Activated CD4-positive, alpha-beta T cell treated with anti-CD3 and anti-CD28 coated beads for 36 hours (primary cell): ENCODE data around the gene PLP2. TPM values are rescaled to one million over a fixed set of nuclear protein-coding genes. Genes with fewer than 3 reads are reported as not detected.

Source experiments
- ATAC-seq: fragments of 200-7000 bp; cut with Tn5 transposase; one replicate; pipeline ENCODE4 v1.10.0; 2021; ENCODE audit warnings: mild to moderate bottlenecking, moderate library complexity
- CTCF ChIA-PET: fragments of 350-600 bp; sonication (Branson Sonifier 250); formaldehyde crosslinking; loops from one replicate; lab custom pipeline; 2021; ENCODE audit warnings: antibody characterized with exemption; lab: Charles Lee
- POLR2A ChIA-PET: fragments of 350-600 bp; sonication (Branson Sonifier 250); formaldehyde crosslinking; loops from one replicate; lab custom pipeline; 2021; ENCODE audit warnings: antibody characterized with exemption, inconsistent platforms; lab: Charles Lee
- DNase-seq: peaks from one replicate; pipeline ENCODE4 v3.0.0-alpha.2; 2020
- H3K27ac Mint-ChIP-seq: one replicate; pipeline ENCODE4 v1.8.0; 2021; ENCODE audit warnings: mixed read lengths
- H3K27me3 Mint-ChIP-seq: one replicate; pipeline ENCODE4 v1.8.0; 2021; ENCODE audit warnings: mixed read lengths
- H3K36me3 Mint-ChIP-seq: one replicate; pipeline ENCODE4 v1.8.0; 2021; ENCODE audit warnings: low read depth, mixed read lengths
- H3K4me1 Mint-ChIP-seq: one replicate; pipeline ENCODE4 v1.8.0; 2021; ENCODE audit warnings: mixed read lengths
- H3K4me3 Mint-ChIP-seq: one replicate; pipeline ENCODE4 v1.8.0; 2021; ENCODE audit warnings: mild to moderate bottlenecking, moderate library complexity, mixed read lengths
- H3K9me3 Mint-ChIP-seq: one replicate; pipeline ENCODE4 v1.8.0; 2021; ENCODE audit warnings: low read depth, mixed read lengths
- intact Hi-C, 2 experiments: fragments of 100-400 bp; cut with DNase I in 1 of 2; cut with micrococcal nuclease in 1 of 2; formaldehyde crosslinking; loops; one replicate each; pipeline versions ENCODE4 v1.14.2 to v1.15.1; 2022 to 2024; cut with DNase I, micrococcal nuclease
- total RNA-seq, 2 experiments: library from RNA; stranded (reverse); gene quantifications; one replicate each; pipeline ENCODE4 v1.2.3, GENCODE V29; 2021

The PLP2 gene
- total RNA-seq, 2 experiments from 2014 or later, result 174 to 202 TPM

DNA sequence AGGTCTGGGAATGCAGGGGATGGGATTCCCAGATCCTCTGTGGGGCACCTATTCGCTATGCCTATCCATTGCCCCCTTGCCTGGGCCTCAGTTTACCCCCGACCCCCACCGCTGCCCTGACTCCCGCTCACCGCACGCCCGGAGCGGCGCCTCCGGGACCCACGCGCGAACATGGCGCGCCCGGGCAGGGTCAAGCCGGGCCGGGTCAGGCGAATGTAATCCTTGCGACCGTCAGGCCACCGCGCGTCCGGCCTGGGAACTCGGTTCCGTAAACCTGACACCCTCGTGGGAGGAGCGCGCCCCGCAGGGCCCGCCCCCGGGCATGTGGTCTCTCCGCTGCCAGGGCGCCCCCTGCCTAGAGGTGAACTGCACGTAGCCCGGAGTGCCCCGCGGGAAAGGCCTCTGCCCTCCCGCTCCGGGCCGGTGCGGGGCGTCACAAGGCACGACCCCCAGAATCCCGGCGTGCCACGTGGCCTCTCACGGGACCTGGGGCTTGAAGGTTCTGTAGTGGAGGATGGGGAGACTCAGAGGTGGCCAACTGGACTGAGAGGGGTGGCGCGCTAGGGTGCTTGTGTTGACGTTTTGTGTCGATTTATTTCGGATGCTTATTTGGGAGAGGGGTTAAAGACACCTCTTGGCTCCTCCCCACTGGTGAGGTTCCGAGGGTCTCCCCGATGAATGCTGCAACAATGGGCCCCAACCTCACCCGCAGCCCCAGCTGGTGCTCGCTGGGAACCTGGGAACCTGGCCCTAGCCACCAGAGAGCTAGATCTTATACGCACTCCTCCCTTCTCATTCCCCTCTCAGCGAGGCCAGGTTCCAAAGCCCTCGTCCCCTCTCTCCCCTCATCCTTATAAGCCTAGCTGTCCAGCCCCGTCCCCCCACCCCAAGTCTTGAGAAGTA is 14.7 kb downstream of the PLP2 start, which contains the start of gene PRICKLE3:
Gene PRICKLE3 (minus strand): TSS at position 249 of the 903 bp plus-strand sequence. CDS start 76 bp downstream, at position 173.
- H3K27me3 Mint-ChIP-seq, result no peaks in the 10 kb centered on the region
- ATAC-seq (peak; percentile 5), DNase-seq (peak; percentile 87)
- CTCF ChIA-PET, result interaction anchor here (0.6 to 0.7 kb wide), 4 partner anchors 24 to 981 kb away, joined by 3 read pairs; partner anchors contain the start of genes MAGIX and PPP1R3F
- peaks cover 4% of the 10 kb centered on the region for H3K36me3 Mint-ChIP-seq
- intact Hi-C loops, result no loop called here
- peak within 1 kb of the TSS; percentile 86 for H3K4me3 Mint-ChIP-seq
- POLR2A ChIA-PET, result no interaction called here
- H3K9me3 Mint-ChIP-seq, result no peaks in the 10 kb centered on the region
- H3K4me1 Mint-ChIP-seq, result peaks cover 12% of the 10 kb centered on the region
- peak within 1 kb of the TSS; percentile 83 for H3K27ac Mint-ChIP-seq

DNA sequence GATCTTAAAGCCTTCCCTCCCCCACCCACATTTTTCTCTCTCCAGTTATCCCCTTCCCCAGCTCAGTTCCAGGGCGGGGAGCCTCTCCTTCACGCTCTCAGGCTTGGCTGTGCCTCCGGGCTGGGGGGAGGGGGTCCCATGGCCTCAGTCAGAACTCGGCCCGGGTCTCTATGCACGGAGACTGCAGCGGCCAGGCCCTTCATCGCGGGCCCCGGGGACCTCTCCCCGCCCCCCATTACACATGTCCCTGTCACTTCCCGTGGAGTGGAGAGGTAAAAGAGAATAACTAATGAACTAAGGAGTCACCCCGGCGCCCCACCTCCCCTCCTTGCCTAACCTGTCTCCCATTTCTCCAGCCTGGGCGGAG is 15.3 kb downstream of the PLP2 start:
- H3K36me3 Mint-ChIP-seq, result peaks cover 5% of the 10 kb centered on the region
- POLR2A ChIA-PET, result no interaction called here
- ATAC-seq (no peak), DNase-seq (no peak)
- peak overlapping the region; percentile 31 for H3K27ac Mint-ChIP-seq
- H3K9me3 Mint-ChIP-seq, result no peaks in the 10 kb centered on the region
- CTCF ChIA-PET, result interaction anchor here (0.6 kb wide), 2 partner anchors 25 to 981 kb away, joined by 3 read pairs; partner anchors contain the start of gene MAGIX
- H3K4me1 Mint-ChIP-seq, result peaks cover 12% of the 10 kb centered on the region
- intact Hi-C loops, result no loop called here
- peak overlapping the region; percentile 86 for H3K4me3 Mint-ChIP-seq
- no peaks in the 10 kb centered on the region for H3K27me3 Mint-ChIP-seq

DNA sequence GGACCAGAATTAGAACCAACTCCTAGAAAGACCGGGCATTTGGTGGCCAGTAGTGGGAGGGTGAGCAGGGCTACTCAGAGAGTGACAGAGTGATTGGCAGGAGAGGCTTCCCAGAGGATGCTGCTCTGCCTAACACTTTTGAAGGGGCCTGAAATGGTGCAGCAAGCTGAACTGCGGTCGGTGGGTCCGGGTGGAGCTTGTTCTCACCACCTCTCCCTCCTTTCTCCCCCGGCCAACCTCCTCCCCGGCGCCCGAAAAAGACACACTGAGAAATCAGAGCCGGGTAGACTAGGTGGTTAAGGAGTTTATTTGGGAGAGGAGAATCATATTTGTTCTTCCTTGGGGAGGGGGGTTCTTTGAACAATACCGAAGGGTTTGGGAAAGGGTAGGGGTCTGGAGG is 15.8 kb downstream of the PLP2 start:
- H3K4me3 Mint-ChIP-seq, result no peak overlapping the region
- H3K27me3 Mint-ChIP-seq, result no peaks in the 10 kb centered on the region
- DNase-seq (no peak), ATAC-seq (no peak)
- ChIA-PET CTCF (interaction anchor here (0.6 kb wide), 1 partner anchor 146 kb away, joined by 3 read pairs; no protein-coding TSS in a partner anchor), POLR2A (no interaction called here)
- intact Hi-C loops, result no loop called here
- H3K9me3 Mint-ChIP-seq, result no peaks in the 10 kb centered on the region
- H3K4me1 Mint-ChIP-seq, result peaks cover 14% of the 10 kb centered on the region
- no peak overlapping the region for H3K27ac Mint-ChIP-seq
- peaks cover 2% of the 10 kb centered on the region for H3K36me3 Mint-ChIP-seq

- no peak for DNase-seq
- no peaks in the 10 kb centered on the region for H3K9me3 Mint-ChIP-seq
- H3K4me3 Mint-ChIP-seq, result no peak overlapping the region
- no peak overlapping the region for H3K27ac Mint-ChIP-seq
- CTCF ChIA-PET, result interaction anchor here (1.1 kb wide), 1 partner anchor 8 kb away, joined by 3 read pairs; no protein-coding TSS in a partner anchor
- intact Hi-C loops, result no loop called here
- no peak for ATAC-seq
- no peaks in the 10 kb centered on the region for H3K27me3 Mint-ChIP-seq
- H3K36me3 Mint-ChIP-seq, result peaks cover 2% of the 10 kb centered on the region
- peaks cover 25% of the 10 kb centered on the region for H3K4me1 Mint-ChIP-seq
- POLR2A ChIA-PET, result no interaction called here
Measured at GRCh38 chrX:49188468-49189076, 16.9 kb downstream of the PLP2 start.

DNA sequence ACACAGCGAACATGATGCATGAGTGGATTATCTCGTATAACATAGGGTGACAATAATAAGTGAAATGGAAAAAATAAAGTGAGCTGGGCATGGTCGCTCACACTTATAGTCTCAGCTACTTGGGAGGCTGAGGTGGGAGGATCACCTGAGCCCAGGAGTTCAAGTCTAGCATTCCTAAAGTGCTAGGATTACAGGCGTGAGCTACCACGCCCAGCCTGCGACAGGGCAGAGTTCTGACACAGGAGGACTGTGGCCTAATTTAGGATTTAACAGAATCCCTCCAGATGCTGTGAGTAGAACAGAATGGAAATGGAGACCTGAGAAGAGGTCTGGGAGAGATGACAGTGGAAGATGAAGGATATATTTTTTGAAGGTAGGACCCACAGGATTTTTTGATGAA is 17.9 kb downstream of the PLP2 start:
- CTCF ChIA-PET, result interaction anchor here (1.1 kb wide), 1 partner anchor 9 kb away, joined by 3 read pairs; no protein-coding TSS in a partner anchor
- intact Hi-C loops, result loop anchor here (2.0 to 5.0 kb wide), 4 partner anchors 33 to 83 kb away; partner anchors contain the start of gene CACNA1F (in 1 of the 2)
- no peak for ATAC-seq
- peaks cover 27% of the 10 kb centered on the region for H3K4me1 Mint-ChIP-seq
- POLR2A ChIA-PET, result interaction anchor here (0.7 kb wide), 1 partner anchor 612 kb away, joined by 3 read pairs; no protein-coding TSS in a partner anchor
- H3K27ac Mint-ChIP-seq, result peak overlapping the region; percentile 67
- no peak for DNase-seq
- no peaks in the 10 kb centered on the region for H3K27me3 Mint-ChIP-seq
- no peaks in the 10 kb centered on the region for H3K9me3 Mint-ChIP-seq
- H3K4me3 Mint-ChIP-seq, result peak overlapping the region; percentile 96
- H3K36me3 Mint-ChIP-seq, result peaks cover 2% of the 10 kb centered on the region

GRCh38 chrX:49190821-49191573 is 19.3 kb downstream of the PLP2 start:
- Mint-ChIP-seq H3K9me3 (no peaks in the 10 kb centered on the region), H3K27me3 (no peaks in the 10 kb centered on the region), H3K4me1 (peaks cover 23% of the 10 kb centered on the region), H3K4me3 (peak overlapping the region; percentile 96), H3K36me3 (peaks cover 2% of the 10 kb centered on the region), H3K27ac (peak overlapping the region; percentile 97)
- ATAC-seq, result peak; percentile 91
- DNase-seq, result peak; percentile 89
- intact Hi-C loops, result loop anchor here (1.0 to 5.0 kb wide), 6 partner anchors 9 to 81 kb away; partner anchors contain the start of genes SYP (in 2 of the 2), CACNA1F (in 1 of the 2) and PPP1R3F (in 1 of the 2)
- POLR2A ChIA-PET, result interaction anchor here (0.7 to 1.3 kb wide), 6 partner anchors 19 to 78 kb away, joined by 3 to 6 read pairs (median 3); partner anchors contain the start of genes CCDC22 and PLP2
- CTCF ChIA-PET, result interaction anchor here (0.6 to 1.3 kb wide), 6 partner anchors 9 to 270 kb away, joined by 3 to 5 read pairs (median 3); no protein-coding TSS in a partner anchor

GRCh38 chrX:49191574-49192011 is 19.9 kb downstream of the PLP2 start:
- Mint-ChIP-seq H3K27me3 (no peaks in the 10 kb centered on the region), H3K9me3 (no peaks in the 10 kb centered on the region), H3K4me3 (peak overlapping the region; percentile 96), H3K36me3 (peaks cover 2% of the 10 kb centered on the region), H3K4me1 (peaks cover 20% of the 10 kb centered on the region), H3K27ac (peak overlapping the region; percentile 78)
- DNase-seq, result peak; percentile 62
- ChIA-PET POLR2A (interaction anchor here (1.0 to 1.3 kb wide), 2 partner anchors 20 to 44 kb away, joined by 3 to 6 read pairs; partner anchors contain the start of genes CCDC22 and PLP2), CTCF (interaction anchor here (0.7 to 2.5 kb wide), 7 partner anchors 9 to 109 kb away, joined by 3 to 8 read pairs (median 4); no protein-coding TSS in a partner anchor)
- ATAC-seq, result peak; percentile 2
- intact Hi-C loops, result loop anchor here (1.0 to 5.0 kb wide), 7 partner anchors 9 to 563 kb away; partner anchors contain the start of genes SYP (in 2 of the 2), CACNA1F (in 1 of the 2) and PPP1R3F (in 1 of the 2)

- peak; percentile 60 for DNase-seq
- Mint-ChIP-seq H3K27me3 (no peaks in the 10 kb centered on the region), H3K4me1 (peaks cover 20% of the 10 kb centered on the region), H3K9me3 (no peaks in the 10 kb centered on the region), H3K4me3 (peak overlapping the region; percentile 54), H3K36me3 (peaks cover 2% of the 10 kb centered on the region), H3K27ac (peak overlapping the region; percentile 90)
- intact Hi-C loops, result loop anchor here (2.0 to 5.0 kb wide), 3 partner anchors 39 to 562 kb away; partner anchors contain the start of gene CACNA1F (in 1 of the 2)
- CTCF ChIA-PET, result interaction anchor here (0.6 to 2.5 kb wide), 15 partner anchors 13 to 873 kb away, joined by 3 to 8 read pairs (median 4); partner anchors contain the start of genes PLP2 and PPP1R3F
- ATAC-seq, result no peak
- POLR2A ChIA-PET, result interaction anchor here (0.5 kb wide), 2 partner anchors 24 to 44 kb away, joined by 4 to 7 read pairs; no protein-coding TSS in a partner anchor
Measured at GRCh38 chrX:49192722-49193328, 21.1 kb downstream of the PLP2 start.

DNA sequence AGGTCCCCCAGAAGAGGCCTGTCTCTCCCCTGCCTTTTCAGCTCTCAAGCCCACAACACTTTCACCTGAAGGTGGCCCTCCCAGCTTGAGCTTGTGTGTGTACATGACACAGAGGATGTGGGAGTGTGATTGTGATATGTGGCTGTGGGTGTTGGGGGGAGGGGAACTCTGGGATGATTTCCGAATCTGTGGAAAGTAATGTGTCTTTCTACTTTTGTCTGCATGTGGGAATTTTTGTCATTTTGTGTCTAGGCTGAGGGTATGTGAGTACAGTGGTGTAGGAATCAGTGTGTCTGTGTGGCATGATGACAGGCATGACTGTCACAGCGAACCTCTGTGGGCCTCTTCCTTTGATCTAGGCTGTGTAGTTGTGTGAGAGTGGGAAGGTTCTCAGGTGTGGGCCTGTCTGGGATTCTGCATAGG is 21.9 kb downstream of the PLP2 start:
- peak; percentile 47 for DNase-seq
- Mint-ChIP-seq H3K9me3 (no peaks in the 10 kb centered on the region), H3K36me3 (peaks cover 2% of the 10 kb centered on the region), H3K4me1 (peaks cover 26% of the 10 kb centered on the region), H3K27me3 (no peaks in the 10 kb centered on the region), H3K4me3 (no peak overlapping the region), H3K27ac (peak overlapping the region; percentile 90)
- no peak for ATAC-seq
- intact Hi-C loops, result loop anchor here (2.0 to 5.0 kb wide), 3 partner anchors 39 to 561 kb away; partner anchors contain the start of gene CACNA1F (in 1 of the 2)
- CTCF ChIA-PET, result interaction anchor here (0.7 to 2.5 kb wide), 5 partner anchors 21 to 726 kb away, joined by 5 to 8 read pairs (median 7); no protein-coding TSS in a partner anchor
- POLR2A ChIA-PET, result no interaction called here
